Caki2 (cell line): ENCODE data around the gene EXOSC2. TPM values are rescaled to one million over a fixed set of nuclear protein-coding genes. Genes with fewer than 3 reads are reported as not detected.
"Not testable (repeated sequence)": the region's sequence is repeated elsewhere in the genome, so short reads cannot be mapped to it uniquely, and the experiment has no call there.

Experiments used
- DNase-seq: peaks from one replicate; pipeline ENCODE4 v3.0.0-alpha.2; 2015; ENCODE audit warnings: low read depth
- in situ Hi-C: cut with HindIII; loops from 2 replicates; pipeline ENCODE4 v1.10.0; 2016; ENCODE audit warnings: low sequenced_read_pairs, low pct_unique_long_range_greater_than_20kb, mixed read lengths
- total RNA-seq: library from RNA; depleted of rRNA; stranded (reverse); fragments of >200 nt; shearing (Covaris generic); gene quantifications from 2 replicates; pipeline ENCODE4 v1.2.3, GENCODE V29; 2014; ENCODE audit warnings: low replicate concordance

Gene EXOSC2
- total RNA-seq, 1 experiment from 2014 or later: 41.5 TPM

DNA sequence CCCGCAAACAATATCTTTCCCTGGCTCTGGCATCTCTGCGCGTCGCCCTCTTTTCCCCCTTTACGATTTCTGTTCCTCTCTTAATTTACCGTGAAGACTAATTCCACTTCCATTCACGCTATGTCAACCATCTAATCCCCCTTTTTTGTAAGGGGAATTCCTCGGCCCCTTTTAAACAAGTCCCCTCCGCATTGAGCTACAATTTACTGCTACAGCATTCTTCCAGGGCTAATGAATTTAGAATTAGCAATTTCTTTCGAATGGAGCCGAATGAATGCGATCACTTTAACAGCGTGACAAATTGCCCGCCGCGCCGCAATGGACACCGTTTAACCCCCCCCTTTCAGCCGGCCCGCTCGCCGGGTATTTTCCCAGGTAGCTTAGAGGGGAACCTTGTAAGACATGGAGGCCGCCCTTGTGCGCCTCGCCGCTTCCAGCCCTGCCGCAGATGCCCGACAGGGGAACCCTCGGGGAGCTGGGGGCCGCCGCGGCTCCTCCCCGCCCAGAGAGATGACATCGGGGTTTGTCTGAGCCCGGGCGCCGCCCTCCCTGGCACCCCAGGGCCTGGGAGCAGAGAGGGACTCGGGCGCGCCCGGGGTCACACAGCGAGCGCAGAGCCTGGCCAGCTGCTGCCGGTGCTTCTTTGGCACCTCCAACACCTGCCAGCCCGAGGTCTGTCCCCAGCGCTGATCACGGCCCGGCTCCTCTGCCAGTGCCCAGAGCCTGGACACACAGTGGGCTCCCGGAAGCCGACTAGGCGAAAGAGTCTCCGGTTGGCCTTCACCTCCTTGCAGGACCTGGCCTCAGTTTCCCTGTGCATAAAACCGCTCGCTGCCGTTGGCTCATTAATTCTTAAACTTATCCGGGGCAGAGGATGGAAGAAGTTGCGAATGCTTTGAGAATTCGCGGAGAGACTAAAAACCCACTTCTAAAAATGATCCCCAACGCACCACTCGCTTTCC is 27.9 kb upstream of the EXOSC2 start:
- in situ Hi-C loops: no loop called here
- no peak for DNase-seq

DNA sequence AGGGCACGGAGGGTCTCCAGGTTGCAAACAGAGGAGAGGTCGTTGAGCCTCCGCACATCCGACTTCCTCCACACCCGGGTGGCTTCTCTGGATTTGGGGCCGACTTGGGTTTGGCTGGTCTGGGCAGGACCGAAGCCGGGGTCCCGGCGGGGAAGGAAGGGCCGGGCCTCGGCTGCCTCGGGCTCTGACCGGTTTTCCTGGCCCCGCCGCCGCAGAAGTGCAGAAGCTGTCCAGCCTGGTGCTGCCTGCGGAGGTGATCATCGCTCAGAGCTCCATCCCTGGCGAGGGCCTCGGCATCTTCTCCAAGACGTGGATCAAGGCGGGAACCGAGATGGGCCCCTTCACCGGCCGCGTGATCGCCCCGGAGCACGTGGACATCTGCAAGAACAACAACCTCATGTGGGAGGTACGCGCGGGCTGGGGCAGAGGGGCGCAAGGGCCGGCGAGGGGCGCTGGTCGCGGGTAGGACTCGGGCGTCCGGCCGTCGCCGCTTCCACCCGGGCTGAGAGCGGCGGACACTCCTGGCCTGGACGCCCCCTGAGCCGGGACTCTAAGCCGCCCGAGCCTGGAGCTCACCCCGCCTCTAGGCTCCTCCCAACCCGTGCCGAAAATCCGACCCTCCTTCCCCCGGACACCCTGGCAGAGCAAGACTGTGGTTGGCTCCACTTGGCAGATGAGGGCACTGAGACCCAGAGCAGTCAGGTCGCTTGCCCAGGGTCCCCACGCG is 27.0 kb upstream of the EXOSC2 start:
- no peak for DNase-seq
- in situ Hi-C loops: no loop called here

DNA sequence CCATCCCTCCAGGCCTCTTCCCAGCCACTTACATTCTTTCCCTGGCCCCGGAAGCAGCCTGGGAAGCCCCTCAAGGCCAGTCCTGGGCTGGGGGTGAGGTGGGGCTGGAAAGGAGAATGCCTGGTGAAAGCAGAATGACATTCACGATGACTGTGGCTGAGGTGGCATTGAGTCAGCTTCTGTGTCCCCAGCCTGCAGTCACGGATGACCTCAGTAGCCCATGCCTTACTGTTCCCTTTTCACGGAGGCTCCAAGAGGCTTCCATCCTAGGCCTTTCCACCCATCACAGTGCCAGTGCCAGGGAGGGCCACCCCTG is 26.5 kb upstream of the EXOSC2 start:
- in situ Hi-C loops: no loop called here
- no peak for DNase-seq

DNA sequence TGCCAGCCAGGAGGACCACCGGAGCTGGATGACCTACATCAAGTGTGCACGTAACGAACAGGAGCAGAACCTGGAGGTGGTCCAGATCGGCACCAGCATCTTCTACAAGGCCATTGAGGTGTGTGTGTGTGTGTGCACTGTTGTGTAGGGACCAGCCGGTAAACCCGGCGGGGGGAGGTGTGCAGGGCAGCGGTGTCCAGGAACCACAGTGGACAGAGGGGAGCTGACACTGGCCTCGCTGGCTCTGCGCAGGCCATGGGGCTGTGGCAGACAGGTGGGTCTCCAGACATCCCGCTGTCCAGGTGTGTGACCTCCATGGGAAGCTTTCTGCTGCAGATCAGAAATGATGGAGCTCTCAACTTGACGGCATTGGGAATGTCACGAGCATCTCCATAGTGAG is 25.4 kb upstream of the EXOSC2 start:
- in situ Hi-C loops: no loop called here
- no peak for DNase-seq

DNA sequence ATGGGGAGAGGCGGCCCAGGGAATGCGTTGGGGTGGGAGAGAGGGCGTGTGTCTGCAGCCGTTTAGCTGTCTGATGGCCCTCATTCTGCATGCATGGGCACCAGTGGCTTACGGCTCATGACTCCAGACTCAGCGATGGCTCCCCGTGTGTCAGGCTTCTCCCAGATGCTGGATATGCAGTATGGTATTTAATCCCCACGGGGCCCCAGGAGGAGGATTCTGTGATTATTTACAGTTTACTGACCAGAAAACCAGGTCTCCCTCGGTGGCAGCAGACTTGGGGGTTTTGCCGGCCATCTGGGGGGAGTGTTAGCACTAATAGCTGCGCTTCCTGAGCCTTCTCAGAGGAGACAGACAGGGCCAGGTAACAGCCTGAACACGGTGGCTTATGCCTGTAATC is 24.9 kb upstream of the EXOSC2 start:
- DNase-seq: no peak
- in situ Hi-C loops: no loop called here

DNA sequence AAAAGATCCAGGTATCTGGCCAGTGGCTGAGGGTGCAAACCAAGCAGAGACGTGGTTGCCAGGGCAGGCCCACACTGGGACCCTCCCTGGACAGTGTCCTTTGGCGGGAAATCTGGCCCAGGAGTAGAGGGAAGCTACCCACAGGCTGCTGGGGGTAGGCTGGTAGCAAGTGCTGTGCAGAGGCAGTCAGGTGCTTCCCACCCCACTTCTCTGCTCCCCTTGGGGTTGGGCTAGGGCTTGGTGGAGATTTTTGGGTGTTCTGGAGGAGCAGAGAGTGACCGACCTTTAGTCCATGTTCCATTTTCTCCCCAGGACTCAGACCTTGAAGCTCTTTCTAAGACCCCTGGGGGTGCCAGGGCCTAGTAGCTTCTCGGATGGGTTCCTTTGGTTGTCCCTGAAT is 23.6 kb upstream of the EXOSC2 start:
- no peak for DNase-seq
- in situ Hi-C loops: no loop called here

DNA sequence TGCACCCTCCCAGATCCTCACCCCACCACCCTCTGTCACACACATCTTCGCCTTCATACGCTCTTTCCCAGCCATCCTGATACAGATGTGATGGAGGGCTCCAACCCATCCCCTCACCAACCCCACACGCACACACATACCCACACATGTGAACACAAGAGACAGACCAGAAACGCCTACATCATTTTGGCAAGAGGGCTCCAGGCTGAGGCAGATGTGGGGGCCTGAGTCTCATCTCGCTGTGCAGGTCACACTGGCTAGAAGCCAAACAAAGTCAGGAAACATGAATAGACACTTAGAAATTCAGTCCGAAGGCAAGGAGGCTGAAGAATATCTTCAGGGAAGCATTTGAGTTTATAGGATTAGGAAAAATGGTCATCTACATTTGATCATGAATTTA is 22.9 kb upstream of the EXOSC2 start:
- in situ Hi-C loops: no loop called here
- DNase-seq: no peak

DNA sequence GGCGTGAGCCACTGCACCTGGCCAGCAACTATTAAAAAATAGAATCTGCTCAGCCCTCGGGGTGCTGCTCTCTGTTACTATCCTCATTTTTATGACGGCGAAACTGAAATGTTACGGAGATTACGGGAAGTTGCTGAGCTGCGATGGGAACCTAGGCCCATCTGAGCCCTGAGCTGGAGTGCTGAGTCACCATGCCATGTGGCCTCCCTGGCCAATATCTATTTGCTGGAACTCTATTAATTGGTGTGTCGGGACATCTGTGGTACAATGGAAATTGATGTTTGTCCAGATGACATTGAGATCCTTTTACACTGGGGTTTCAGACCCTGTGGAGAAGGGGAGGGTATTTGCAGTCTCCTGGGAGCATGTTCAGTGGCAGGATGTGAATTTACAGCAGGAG is 21.1 kb upstream of the EXOSC2 start:
- in situ Hi-C loops: no loop called here
- no peak for DNase-seq

DNA sequence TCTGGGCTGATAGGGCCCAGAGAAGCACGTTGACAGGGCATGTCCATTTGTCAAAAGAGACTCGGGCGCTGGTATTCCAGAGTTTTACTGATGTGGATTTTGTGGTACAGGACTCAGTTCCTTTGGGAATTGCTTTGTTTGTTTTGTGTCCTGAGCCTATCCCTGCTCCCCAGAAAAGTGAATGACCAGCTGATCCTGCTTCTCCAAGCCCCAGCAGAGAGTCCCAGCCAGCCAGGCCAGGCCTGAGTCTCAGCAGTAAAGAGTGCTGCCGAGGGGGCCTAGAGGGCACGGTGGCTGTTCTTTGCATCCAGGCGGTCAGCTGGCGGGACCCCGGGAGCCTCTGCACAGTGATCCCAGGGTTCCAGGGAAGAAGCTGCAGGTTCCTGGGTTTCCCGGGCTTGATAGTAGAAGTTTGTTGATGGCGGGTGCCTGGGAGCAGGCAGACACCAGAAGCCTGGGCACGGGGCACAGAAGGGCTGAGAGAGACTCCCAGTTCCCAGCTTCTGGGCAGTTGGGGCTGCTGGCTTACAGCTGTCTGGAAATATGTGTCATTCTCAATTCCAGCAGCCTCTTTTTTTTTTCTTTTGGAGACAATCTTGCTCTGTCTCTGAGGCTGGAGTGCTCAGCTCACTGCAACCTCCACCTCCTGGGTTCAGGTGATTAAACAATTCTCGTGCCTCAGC is 20.5 kb upstream of the EXOSC2 start:
- in situ Hi-C loops: no loop called here
- DNase-seq: no peak

DNA sequence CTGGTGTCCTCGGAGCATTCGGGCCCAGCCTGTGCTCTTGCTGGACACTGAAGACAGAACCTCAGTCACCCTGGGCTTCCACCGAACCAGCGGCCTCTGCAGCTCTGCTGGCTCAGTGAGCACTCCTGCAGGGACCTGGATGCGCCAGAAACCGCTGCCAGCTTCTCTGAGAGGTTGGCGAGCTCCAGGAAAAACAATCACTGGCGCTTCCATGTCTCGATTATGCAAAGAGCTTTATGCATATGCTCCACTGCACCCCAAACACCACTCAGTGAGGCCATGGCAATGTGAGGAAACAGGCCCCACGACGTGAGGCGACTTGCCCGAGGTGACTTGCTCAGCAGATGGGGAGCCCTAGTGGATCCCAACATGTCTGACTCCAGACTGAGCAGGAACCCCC is 18.2 kb upstream of the EXOSC2 start:
- no peak for DNase-seq
- in situ Hi-C loops: no loop called here

DNA sequence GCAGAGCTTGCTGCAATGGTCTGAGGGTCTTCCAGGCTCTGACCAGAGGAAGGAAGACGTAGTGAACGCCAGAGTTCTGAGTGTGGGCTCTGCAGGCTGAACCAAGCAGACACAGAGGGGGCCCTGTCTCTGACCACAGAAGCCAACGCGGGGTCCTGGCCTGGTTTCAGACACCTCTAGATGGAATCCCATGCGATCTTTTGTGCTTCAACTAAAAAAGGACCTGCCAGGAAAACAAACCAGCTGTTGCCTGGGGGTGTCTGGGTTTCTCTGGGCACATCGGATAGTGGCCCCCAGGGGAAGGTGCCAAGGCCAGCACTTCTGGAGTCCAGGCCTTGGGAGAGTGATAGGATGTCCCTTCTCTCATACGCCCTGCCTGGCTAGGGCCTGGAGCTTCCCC is 16.3 kb upstream of the EXOSC2 start:
- DNase-seq: no peak
- in situ Hi-C loops: no loop called here

DNA sequence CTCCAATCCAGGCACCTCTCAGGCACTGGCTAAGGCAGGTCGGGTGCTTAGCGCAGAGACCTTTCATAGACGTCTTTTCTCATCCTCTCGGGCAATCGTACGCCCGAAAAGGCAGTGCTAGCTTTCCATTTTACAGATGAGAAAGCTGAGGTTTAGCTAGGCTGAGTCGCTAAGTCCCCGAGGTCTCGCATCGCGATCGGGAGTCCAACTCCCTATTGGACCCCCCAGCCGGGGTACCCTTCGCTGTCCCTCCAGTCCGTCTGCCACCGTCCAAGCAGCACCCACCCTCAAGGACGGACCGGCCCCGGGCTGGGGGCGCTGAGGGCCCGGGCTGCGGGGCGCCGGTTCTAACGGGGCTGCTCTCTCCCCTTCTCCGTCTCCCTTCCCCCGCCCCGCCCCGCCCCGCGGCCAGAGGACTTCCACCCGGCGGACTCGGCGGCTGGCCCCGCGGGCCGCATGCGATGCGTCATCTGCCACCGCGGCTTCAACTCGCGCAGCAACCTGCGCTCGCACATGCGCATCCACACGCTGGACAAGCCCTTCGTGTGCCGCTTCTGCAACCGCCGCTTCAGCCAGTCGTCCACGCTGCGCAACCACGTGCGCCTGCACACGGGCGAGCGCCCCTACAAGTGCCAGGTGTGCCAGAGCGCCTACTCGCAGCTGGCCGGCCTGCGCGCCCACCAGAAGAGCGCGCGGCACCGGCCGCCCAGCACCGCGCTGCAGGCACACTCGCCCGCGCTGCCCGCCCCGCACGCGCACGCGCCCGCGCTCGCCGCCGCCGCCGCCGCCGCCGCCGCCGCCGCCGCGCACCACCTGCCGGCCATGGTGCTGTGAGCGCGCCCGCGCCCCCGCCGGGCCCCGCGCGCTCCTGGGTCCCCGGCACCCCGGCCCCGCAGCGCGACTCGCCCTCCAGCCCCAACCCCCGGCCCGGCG is 12.5 kb upstream of the EXOSC2 start:
- peak; percentile 84 for DNase-seq
- in situ Hi-C loops: no loop called here

DNA sequence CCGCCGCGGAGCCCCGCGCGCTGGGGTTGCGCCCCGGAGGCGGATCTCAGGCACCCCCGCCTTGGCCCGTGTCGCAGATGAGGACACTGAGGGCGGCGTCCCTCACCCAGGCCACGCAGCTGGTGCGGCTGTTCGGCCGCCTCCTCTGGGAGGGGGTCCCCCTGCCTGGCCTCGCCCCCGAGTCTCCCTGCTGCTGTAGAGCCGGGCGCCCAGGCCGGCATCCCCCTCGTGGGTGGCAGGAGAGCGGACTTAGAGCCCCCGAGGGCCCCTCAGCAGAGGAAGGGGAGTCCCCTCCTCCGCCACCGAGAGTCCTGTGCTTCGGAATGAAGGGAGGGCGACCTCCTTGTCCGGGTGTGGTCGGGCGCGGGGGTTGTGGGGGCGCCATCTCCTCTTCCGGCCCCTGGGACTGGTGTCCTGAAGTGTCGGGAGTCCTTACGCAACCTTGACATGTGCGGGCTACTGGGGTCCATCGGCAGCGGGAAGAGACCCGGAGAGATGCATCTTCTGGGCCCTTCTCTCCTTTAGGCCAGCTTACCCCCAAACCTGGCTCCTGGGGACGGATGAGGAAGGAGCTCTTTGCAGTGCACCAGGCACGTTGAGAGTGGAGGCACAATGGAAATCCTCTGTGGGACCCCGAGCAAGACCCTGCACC is 11.7 kb upstream of the EXOSC2 start:
- peak; percentile 57 for DNase-seq
- in situ Hi-C loops: no loop called here

DNA sequence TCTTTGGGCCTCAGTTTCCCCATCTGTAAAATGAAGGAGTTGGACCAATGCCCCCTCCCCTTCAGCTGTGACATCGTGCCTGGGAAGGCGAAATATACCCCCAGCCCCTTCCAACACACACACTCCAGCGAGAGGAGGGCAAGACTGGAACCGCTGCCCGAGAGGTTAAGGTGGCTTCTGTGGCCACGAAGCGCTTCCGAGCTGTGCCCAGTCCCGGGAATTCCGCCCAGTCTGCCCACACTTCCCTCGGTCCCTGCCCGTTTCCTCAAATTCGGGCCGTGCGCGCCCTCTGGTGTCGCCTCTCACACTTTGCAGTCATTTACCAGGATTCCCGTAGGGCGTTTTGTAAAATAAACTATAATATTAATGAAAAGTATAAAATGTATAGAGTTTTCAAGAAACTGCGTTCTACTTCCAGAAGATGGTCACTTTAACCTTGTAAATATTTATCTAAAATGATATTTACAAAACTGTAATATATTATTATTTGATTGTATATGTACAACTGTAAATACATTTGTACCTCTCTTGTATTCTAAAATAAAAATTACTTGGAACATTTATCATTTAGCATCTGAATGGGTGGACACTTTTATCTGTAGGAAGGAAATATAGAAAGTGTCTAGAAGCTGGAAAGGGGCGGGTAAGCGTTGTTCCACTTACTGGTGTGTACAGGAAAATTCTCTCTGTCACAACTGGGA is 11.0 kb upstream of the EXOSC2 start:
- DNase-seq: peak; percentile 56

DNA sequence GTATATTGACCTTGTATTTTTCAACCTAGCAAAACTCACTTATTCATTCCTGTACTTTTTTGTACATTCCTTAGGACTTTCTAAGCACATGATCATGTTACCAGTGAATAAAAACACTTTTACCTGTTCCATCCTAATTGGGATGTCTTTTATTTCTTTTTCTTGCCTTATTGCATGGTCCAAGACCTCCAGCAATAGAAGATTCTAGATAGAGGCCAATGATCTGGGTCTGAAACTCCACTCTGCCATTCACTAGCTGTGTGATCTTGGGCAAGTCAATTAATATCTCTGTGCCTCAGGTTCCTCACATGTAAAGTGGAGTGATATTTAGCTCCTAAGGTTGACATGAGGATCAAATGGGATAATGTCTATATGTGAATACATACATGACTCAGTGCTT is 8.5 kb upstream of the EXOSC2 start:
- no peak for DNase-seq
- in situ Hi-C loops: no loop called here

More for the DNA sequence above, 11.0 kb upstream of the EXOSC2 start:
- in situ Hi-C loops: no loop called here

DNA sequence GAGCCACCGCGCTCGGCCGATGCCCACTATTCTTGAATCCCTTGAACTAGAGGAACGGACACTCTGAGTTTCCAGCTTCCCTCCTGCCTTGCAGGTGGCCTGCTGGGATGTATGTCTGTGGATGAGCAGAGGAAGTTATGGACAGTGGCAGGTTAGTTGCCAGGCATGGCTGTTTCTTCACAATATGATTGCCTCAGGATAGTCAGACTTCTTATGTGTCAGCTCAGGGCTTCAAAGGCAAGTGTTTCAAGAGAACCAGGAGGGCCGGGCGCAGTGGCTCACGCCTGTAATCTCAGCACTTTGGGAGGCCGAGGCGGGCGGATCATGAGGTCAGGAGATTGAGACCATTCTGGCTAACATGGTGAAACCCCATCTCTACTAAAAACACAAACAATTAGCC is 7.6 kb upstream of the EXOSC2 start:
- in situ Hi-C loops, DNase-seq: not testable (repeated sequence)

DNA sequence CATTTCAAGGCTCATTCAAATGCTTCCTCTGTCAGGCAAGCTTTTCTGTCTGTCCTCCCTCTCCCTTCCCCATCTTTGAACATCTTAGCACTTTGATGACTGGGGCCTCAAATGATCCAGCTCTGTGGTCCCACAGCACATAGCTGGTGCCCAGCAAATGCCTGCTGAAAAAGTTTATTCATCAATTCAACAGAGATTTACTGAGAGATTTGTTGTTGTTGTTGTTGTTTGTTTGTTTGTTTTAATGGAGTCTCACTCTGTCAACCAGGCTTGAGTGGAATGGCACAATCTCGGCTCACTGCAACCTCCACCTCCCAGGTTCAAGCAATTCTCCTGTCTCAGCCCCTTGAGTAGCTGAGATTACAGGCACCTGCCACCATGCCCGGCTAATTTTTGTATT is 6.0 kb upstream of the EXOSC2 start:
- no peak for DNase-seq
- in situ Hi-C loops: no loop called here
